Measurements from ENCODE around the gene AKIP1.

Gene AKIP1

GRCh38 chr11:8959546-8960166 lies 48.7 kb downstream of the AKIP1 start:
- peak; percentile 84 to 87 for DNase-seq
- TF ChIP-seq POLR2A (IDR thresholded peaks at IDR 0.05; ENCODE audit: low read length) (no peak), GATA1 (IDR thresholded peaks at IDR 0.05; ENCODE audit: low read depth, low read length) (no peak)

GRCh38 chr11:8961401-8961800 lies 50.4 kb downstream of the AKIP1 start:
- TF ChIP-seq GATA1 (IDR thresholded peaks at IDR 0.05; ENCODE audit: low read depth, low read length) = no peak
- no peak for TF ChIP-seq POLR2A (IDR thresholded peaks at IDR 0.05; ENCODE audit: low read length)
- DNase-seq = peak; percentile 10 to 36

- DNase-seq = peak; percentile 85 to 93
- peak; percentile 89 for TF ChIP-seq POLR2A (IDR thresholded peaks at IDR 0.05; ENCODE audit: low read length)
- TF ChIP-seq GATA1 (IDR thresholded peaks at IDR 0.05; ENCODE audit: low read depth, low read length) = no peak
Observed at GRCh38 chr11:8962841-8963240, 51.9 kb downstream of the AKIP1 start.

GRCh38 chr11:8963569-8964323 lies 52.8 kb downstream of the AKIP1 start:
- no peak for TF ChIP-seq GATA1 (IDR thresholded peaks at IDR 0.05; ENCODE audit: low read depth, low read length)
- TF ChIP-seq POLR2A (IDR thresholded peaks at IDR 0.05; ENCODE audit: low read length) = no peak
- DNase-seq = peak; percentile 91 to 92

- TF ChIP-seq POLR2A (IDR thresholded peaks at IDR 0.05; ENCODE audit: low read length) (peak; percentile 97), GATA1 (IDR thresholded peaks at IDR 0.05; ENCODE audit: low read depth, low read length) (no peak)
- DNase-seq = peak; percentile 91 to 92
Observed at GRCh38 chr11:8964324-8965320, 53.6 kb downstream of the AKIP1 start, which contains the start of gene TMEM9B. Gene TMEM9B (minus strand): TSS chr11:8964442. CDS start chr11:8964313, 129 bp downstream.

- no peak for TF ChIP-seq POLR2A (IDR thresholded peaks at IDR 0.05; ENCODE audit: low read length)
- no peak for TF ChIP-seq GATA1 (IDR thresholded peaks at IDR 0.05; ENCODE audit: low read depth, low read length)
Observed at GRCh38 chr11:8967184-8967583, 56.2 kb downstream of the AKIP1 start.

More at GRCh38 chr11:8967184-8967583, 56.2 kb downstream of the AKIP1 start:
- DNase-seq = no peak

Measured in erythroblast (primary cell).